Measurements from ENCODE around the gene SRCAP.

SRCAP gene

GRCh38 chr16:30698816-30699614 is at the start of gene SRCAP:
Gene SRCAP (plus strand): TSS chr16:30699171. CDS start chr16:30700825, 1,654 bp downstream.
- DNase-seq = peak; percentile 89

- no peak for DNase-seq
These were observed 49.1 kb upstream of the SRCAP start for GRCh38 chr16:30649725-30650368.

GRCh38 chr16:30650369-30651123 is 48.4 kb upstream of the SRCAP start, which contains the start of gene PRR14:
Gene PRR14 (plus strand): TSS chr16:30650960. CDS start chr16:30651646, 686 bp downstream.
- DNase-seq = peak; percentile 98

- peak; percentile 77 for DNase-seq
These were observed 47.6 kb upstream of the SRCAP start for GRCh38 chr16:30651124-30652004.

- DNase-seq = no peak
These were observed 47.0 kb upstream of the SRCAP start for GRCh38 chr16:30652005-30652296.

- no peak for DNase-seq
These were observed 46.3 kb upstream of the SRCAP start for GRCh38 chr16:30652718-30653117.

- no peak for DNase-seq
These were observed 44.1 kb upstream of the SRCAP start for GRCh38 chr16:30654856-30655255.

- no peak for DNase-seq
These were observed 43.1 kb upstream of the SRCAP start for GRCh38 chr16:30655815-30656347.

GRCh38 chr16:30656388-30656787 is 42.6 kb upstream of the SRCAP start:
- no peak for DNase-seq

- DNase-seq = no peak
These were observed 41.8 kb upstream of the SRCAP start for GRCh38 chr16:30656974-30657865.

- DNase-seq = peak; percentile 100
These were observed 40.9 kb upstream of the SRCAP start, which contains the start of gene FBRS for GRCh38 chr16:30657866-30658730. Gene FBRS (plus strand): TSS chr16:30658431. CDS start chr16:30659519, 1,088 bp downstream.

GRCh38 chr16:30658731-30659506 is 40.1 kb upstream of the SRCAP start:
- DNase-seq = peak; percentile 86

GRCh38 chr16:30659507-30660423 is 39.2 kb upstream of the SRCAP start:
- peak; percentile 52 for DNase-seq

GRCh38 chr16:30660424-30661261 is 38.3 kb upstream of the SRCAP start:
- DNase-seq = peak; percentile 56

- DNase-seq = no peak
These were observed 36.5 kb upstream of the SRCAP start for GRCh38 chr16:30662449-30662848.

GRCh38 chr16:30663038-30663437 is 35.9 kb upstream of the SRCAP start:
- no peak for DNase-seq

- DNase-seq = no peak
These were observed 35.2 kb upstream of the SRCAP start for GRCh38 chr16:30663820-30664219.
